BLaER1 treated with 17β-estradiol and CSF1 and Interleukin-3, amounts not matched to agents 10 nM and 100 nM (cell line): ENCODE measurements around the gene SYTL3.
A peak's percentile ranks its signal among the peaks of the same experiment; 100 is the strongest.

Source experiments
- H3K27ac ChIP-seq, 11 experiments: shearing (Covaris generic); formaldehyde crosslinking; 2 replicates each; pipeline ENCODE4 v1.8.1; 2022
- H3K27me3 ChIP-seq, 11 experiments: shearing (Covaris generic); formaldehyde crosslinking; 2 replicates each; pipeline ENCODE4 v1.8.1; 2022
- H3K36me3 ChIP-seq, 11 experiments: shearing (Covaris generic); formaldehyde crosslinking; 2 replicates each; pipeline ENCODE4 v1.8.1; 2022
- H3K4me1 ChIP-seq, 10 experiments: shearing (Covaris generic); formaldehyde crosslinking; 2 replicates each; pipeline ENCODE4 v1.8.1; 2022
- H3K4me2 ChIP-seq, 11 experiments: shearing (Covaris generic); formaldehyde crosslinking; 2 replicates each; pipeline ENCODE4 v1.8.1; 2022
- H3K4me3 ChIP-seq, 10 experiments: shearing (Covaris generic); formaldehyde crosslinking; 2 replicates each; pipeline ENCODE4 v1.8.1; 2022
- H3K9ac ChIP-seq, 11 experiments: shearing (Covaris generic); formaldehyde crosslinking; 2 replicates each; pipeline ENCODE4 v1.8.1; 2022
- H3K9me3 ChIP-seq, 11 experiments: shearing (Covaris generic); formaldehyde crosslinking; replicated peaks in 1 of 11; 2 replicates each; pipeline ENCODE4 v1.8.1; 2022
- H4K20me1 ChIP-seq, 11 experiments: shearing (Covaris generic); formaldehyde crosslinking; 2 replicates each; pipeline ENCODE4 v1.8.1; 2022
- Cebpa-rat ChIP-seq, 11 experiments: shearing (Covaris generic); IDR thresholded peaks; 2 replicates each; pipeline ENCODE4 v1.8.1; 2022

Gene SYTL3

DNA sequence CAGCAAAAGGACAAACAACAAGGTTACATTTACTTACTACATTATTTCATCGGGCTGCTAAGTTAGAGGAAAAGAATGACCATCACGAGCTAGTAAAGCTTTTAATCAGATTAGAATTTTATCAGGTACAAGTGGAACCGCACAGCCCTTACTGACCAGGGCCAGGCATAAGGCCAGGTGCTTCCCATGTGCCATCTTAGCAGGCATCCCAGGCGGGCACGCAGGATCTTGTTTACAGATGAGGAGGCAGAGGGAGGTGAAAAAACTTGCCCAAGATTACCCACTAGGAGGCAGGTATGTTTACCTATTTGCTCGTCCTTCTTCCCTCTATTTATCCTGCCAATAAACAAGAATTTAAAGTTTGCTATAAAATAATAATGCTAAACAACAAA lies 158.6 kb downstream of the SYTL3 start:
- H3K4me3 ChIP-seq: peak overlapping the region in 2 of 10 experiments; percentile 4 to 7; a peak in 1 of 20 replicates
- peak overlapping the region in 7 of 11 experiments; percentile 43 to 64 (median 48); a peak in 9 of 22 replicates for H3K9ac ChIP-seq
- H3K4me1 ChIP-seq: peaks cover 87 to 98% (median 95%) of the 10 kb centered on the region in 10 experiments
- H3K36me3 ChIP-seq: peaks cover 0 to 73% (median 57%) of the 10 kb centered on the region in 11 experiments; a peak in 21 of 22 replicates
- H4K20me1 ChIP-seq: peaks cover 33 to 88% (median 59%) of the 10 kb centered on the region in 11 experiments
- H3K27me3 ChIP-seq: no peaks in the 10 kb centered on the region
- no peaks in the 10 kb centered on the region; a peak in 1 of 22 replicates for H3K9me3 ChIP-seq
- H3K27ac ChIP-seq: peak overlapping the region in 9 of 11 experiments; percentile 18 to 96 (median 70); a peak in 15 of 22 replicates
- no peak for TF ChIP-seq Cebpa-rat (IDR thresholded peaks at IDR 0.05)
- H3K4me2 ChIP-seq: peak overlapping the region; percentile 58 to 97 (median 88)

DNA sequence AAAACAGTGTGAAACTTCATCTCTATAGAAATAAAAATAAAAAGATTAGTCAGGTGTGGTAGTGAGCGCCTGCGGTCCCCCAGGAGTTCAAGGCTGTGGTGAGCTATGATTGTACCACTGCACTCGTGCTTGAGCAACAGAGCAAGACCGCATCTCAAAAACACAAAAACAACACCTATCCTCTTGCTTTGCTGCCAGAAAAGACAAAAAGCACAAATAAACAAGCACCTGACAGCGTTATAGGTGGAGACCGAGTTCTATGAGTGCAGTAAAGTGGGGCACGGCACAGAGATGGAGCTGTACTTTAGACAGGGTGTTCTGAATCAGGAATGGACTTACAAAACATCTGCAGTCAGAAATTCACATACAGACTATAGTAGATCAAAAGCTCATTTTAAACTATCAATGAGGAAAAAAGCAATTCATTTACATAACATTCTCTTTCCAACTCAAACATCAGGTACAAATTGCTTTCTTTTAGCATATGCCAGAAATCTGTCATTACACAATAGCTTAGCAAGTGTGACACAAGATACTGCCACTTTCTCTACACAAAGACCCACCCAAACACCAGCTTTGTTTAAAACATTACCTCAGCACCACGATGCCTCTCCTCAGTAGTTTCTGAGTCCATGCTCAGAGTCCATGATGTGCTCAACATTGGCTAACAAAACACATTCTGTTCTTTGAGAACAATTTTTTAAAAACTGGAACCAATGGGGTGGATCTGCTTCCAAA lies 159.3 kb downstream of the SYTL3 start:
- peak overlapping the region in 9 of 11 experiments; percentile 7 to 64 (median 48); a peak in 15 of 22 replicates for H3K9ac ChIP-seq
- peaks cover 40 to 94% (median 66%) of the 10 kb centered on the region in 11 experiments for H4K20me1 ChIP-seq
- peaks cover 88 to 99% (median 98%) of the 10 kb centered on the region in 10 experiments for H3K4me1 ChIP-seq
- no peaks in the 10 kb centered on the region; a peak in 1 of 22 replicates for H3K9me3 ChIP-seq
- peak in 5 of 11 experiments; percentile 29 to 68 (median 30); a peak in 5 of 22 replicates for TF ChIP-seq Cebpa-rat (IDR thresholded peaks at IDR 0.05)
- peaks cover 0 to 80% (median 63%) of the 10 kb centered on the region in 11 experiments; a peak in 21 of 22 replicates for H3K36me3 ChIP-seq
- peak overlapping the region; percentile 58 to 97 (median 88) for H3K4me2 ChIP-seq
- H3K27ac ChIP-seq: peak overlapping the region in 9 of 11 experiments; percentile 18 to 96 (median 70); a peak in 18 of 22 replicates
- no peaks in the 10 kb centered on the region for H3K27me3 ChIP-seq
- peak overlapping the region in 3 of 10 experiments; percentile 4 to 10 (median 7); a peak in 1 of 20 replicates for H3K4me3 ChIP-seq

GRCh38 chr6:158810155-158811095 lies 160.6 kb downstream of the SYTL3 start:
- no peak for TF ChIP-seq Cebpa-rat (IDR thresholded peaks at IDR 0.05)
- Histone ChIP-seq H3K9me3 (no peaks in the 10 kb centered on the region; a peak in 1 of 22 replicates), H3K36me3 (peaks cover 0 to 93% (median 76%) of the 10 kb centered on the region in 11 experiments; a peak in 21 of 22 replicates), H3K4me3 (no peak overlapping the region), H3K9ac (peak overlapping the region in 7 of 11 experiments; percentile 2 to 64 (median 48); a peak in 8 of 22 replicates), H3K4me1 (peaks cover 90 to 100% (median 100%) of the 10 kb centered on the region in 10 experiments), H4K20me1 (peaks cover 53 to 99% (median 79%) of the 10 kb centered on the region in 11 experiments), H3K27me3 (no peaks in the 10 kb centered on the region), H3K4me2 (peak overlapping the region; percentile 58 to 97 (median 88)), H3K27ac (peak overlapping the region in 8 of 11 experiments; percentile 62 to 96 (median 71); a peak in 11 of 22 replicates)

DNA sequence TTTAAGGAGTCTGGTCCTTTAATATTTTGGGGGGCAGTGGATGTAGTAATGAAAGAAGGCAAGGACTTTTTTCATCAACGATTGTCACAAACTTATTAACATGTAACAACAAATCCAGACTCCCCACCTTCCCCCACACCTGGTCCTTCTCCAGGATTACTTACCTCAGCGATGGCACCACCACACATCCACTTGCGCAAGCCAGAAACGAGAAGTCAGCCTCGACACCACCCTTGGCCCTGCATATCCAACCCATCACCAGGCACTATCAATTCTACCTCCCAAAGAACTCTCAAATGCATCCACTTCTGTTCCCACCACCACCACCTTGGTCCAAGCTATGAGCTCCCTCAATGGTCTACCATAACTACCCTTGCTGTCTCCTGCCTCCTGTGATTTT lies 162.8 kb downstream of the SYTL3 start:
- Histone ChIP-seq H3K4me1 (peaks cover 89 to 98% (median 95%) of the 10 kb centered on the region in 10 experiments), H3K27me3 (no peaks in the 10 kb centered on the region), H3K4me3 (0 out of 20 replicates have a peak overlapping the region, but pooled peaks of 1 of the 10 experiments have one; percentile 9), H3K27ac (0 out of 22 replicates have a peak overlapping the region, but pooled peaks of 1 of the 11 experiments have one; percentile 46), H3K4me2 (peak overlapping the region; percentile 79 to 97 (median 93)), H4K20me1 (peaks cover 75 to 100% (median 96%) of the 10 kb centered on the region in 11 experiments), H3K9me3 (no peaks in the 10 kb centered on the region; a peak in 1 of 22 replicates), H3K36me3 (peaks cover 0 to 96% (median 80%) of the 10 kb centered on the region in 11 experiments; a peak in 21 of 22 replicates), H3K9ac (no peak overlapping the region)
- TF ChIP-seq Cebpa-rat (IDR thresholded peaks at IDR 0.05): peak in 1 of 11 experiments; percentile 27; a peak in 2 of 22 replicates

DNA sequence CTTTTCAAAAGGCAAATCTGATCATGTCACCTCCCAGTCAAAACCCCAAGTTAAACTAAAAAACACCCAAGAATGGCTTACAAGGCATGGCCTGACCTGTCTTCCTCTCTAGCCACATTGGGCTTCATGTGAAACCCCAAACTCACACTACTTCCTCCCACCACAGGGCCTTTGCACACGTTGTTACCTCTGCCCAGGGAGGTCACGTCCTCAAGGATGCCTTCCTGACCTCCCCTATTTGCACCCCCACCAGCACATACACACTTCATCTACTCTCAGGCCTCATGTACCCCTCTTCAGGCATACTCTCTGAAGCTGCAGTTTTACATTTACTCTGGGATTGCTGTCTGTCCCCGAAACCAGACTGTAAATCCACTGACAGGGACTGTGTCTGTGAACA lies 163.2 kb downstream of the SYTL3 start:
- Histone ChIP-seq H3K4me3 (0 out of 20 replicates have a peak overlapping the region, but pooled peaks of 1 of the 10 experiments have one; percentile 9), H3K9ac (no peak overlapping the region), H3K4me2 (peak overlapping the region; percentile 79 to 97 (median 93)), H3K9me3 (no peaks in the 10 kb centered on the region), H4K20me1 (peaks cover 78 to 100% (median 98%) of the 10 kb centered on the region in 11 experiments), H3K27me3 (no peaks in the 10 kb centered on the region), H3K4me1 (peaks cover 88 to 94% (median 90%) of the 10 kb centered on the region in 10 experiments), H3K36me3 (peaks cover 0 to 94% (median 76%) of the 10 kb centered on the region in 11 experiments; a peak in 20 of 22 replicates), H3K27ac (peak overlapping the region in 3 of 11 experiments; percentile 35 to 46 (median 44); a peak in 4 of 22 replicates)
- no peak for TF ChIP-seq Cebpa-rat (IDR thresholded peaks at IDR 0.05)
